SK-N-MC (cell line): Measurements from ENCODE around the gene PATE2.

ENCODE experiments used
- EZH2 ChIP-seq: fragments of 200-600 bp; sonication (generic); IDR thresholded peaks from one replicate; pipeline ENCODE4 v1.6.1; 2017; ENCODE audit warnings: antibody characterized with exemption
- FOXP2 ChIP-seq: optimal IDR thresholded peaks from 2 replicates; pipeline ENCODE3; 2011; ENCODE audit warnings: mild to moderate bottlenecking, moderate library complexity; ENCODE audit not compliant: insufficient read depth; ENCODE audit errors: extremely low read length, control extremely low read depth
- POLR2AphosphoS5 ChIP-seq: IDR thresholded peaks from 2 replicates; pipeline ENCODE4 v1.6.1; 2012; ENCODE audit warnings: mild to moderate bottlenecking, low read depth, low read length, borderline replicate concordance

GRCh38 chr11:125773516-125773915, 5.1 kb downstream of the PATE2 start:
- TF ChIP-seq EZH2 (no peak), POLR2AphosphoS5 (no peak), FOXP2 (no peak)
